Chondrocyte (in vitro differentiated cells): Measurements from ENCODE around the gene PERP. TPM values are rescaled to one million over a fixed set of nuclear protein-coding genes. Genes with fewer than 3 reads are reported as not detected.

Source experiments
- DNase-seq: peaks from one replicate; pipeline ENCODE4 v3.0.0; 2021; ENCODE audit warnings: mixed read lengths, low spot score
- H3K27ac Mint-ChIP-seq: one replicate; pipeline ENCODE4 v1.8.0; 2021; ENCODE audit warnings: mild to moderate bottlenecking, moderate library complexity, mixed read lengths; ENCODE audit not compliant: unreplicated experiment
- H3K27me3 Mint-ChIP-seq: 2 replicates; pipeline ENCODE4 v1.8.0; 2021; ENCODE audit warnings: low read depth, mixed read lengths
- H3K36me3 Mint-ChIP-seq: 2 replicates; pipeline ENCODE4 v1.8.0; 2021; ENCODE audit warnings: low read depth, mixed read lengths
- H3K4me1 Mint-ChIP-seq: 2 replicates; pipeline ENCODE4 v1.8.0; 2021; ENCODE audit warnings: low read depth, mild to moderate bottlenecking, mixed read lengths
- H3K4me3 Mint-ChIP-seq: one replicate; pipeline ENCODE4 v1.8.0; 2021; ENCODE audit warnings: mild to moderate bottlenecking, moderate library complexity, mixed read lengths; ENCODE audit not compliant: unreplicated experiment
- H3K9me3 Mint-ChIP-seq: 2 replicates; pipeline ENCODE4 v1.8.0; 2021; ENCODE audit warnings: low read depth, mixed read lengths
- CTCF ChIP-seq: fragments of 200-600 bp; sonication (generic); IDR thresholded peaks from 2 replicates; pipeline ENCODE4 v1.5.0; 2021; ENCODE audit warnings: antibody characterized with exemption, mild to moderate bottlenecking, moderate library complexity
- total RNA-seq: library from RNA; stranded (reverse); gene quantifications from 3 replicates; pipeline ENCODE4 v1.2.1, GENCODE V29; 2021

PERP gene
- total RNA-seq, 1 donor from 2014 or later = 53.6 TPM

- DNase-seq = no peak
- no peak overlapping the region for H3K27ac Mint-ChIP-seq
Observed at GRCh38 chr6:138098306-138098705, 8.9 kb downstream of the PERP start.

GRCh38 chr6:138094260-138094659 lies 13.0 kb downstream of the PERP start:
- H3K9me3 Mint-ChIP-seq = peaks cover 2% of the 10 kb centered on the region
- peaks cover 25% of the 10 kb centered on the region for H3K4me1 Mint-ChIP-seq
- no peak for DNase-seq
- no peaks in the 10 kb centered on the region for H3K27me3 Mint-ChIP-seq
- H3K4me3 Mint-ChIP-seq = no peak overlapping the region
- H3K27ac Mint-ChIP-seq = no peak overlapping the region
- H3K36me3 Mint-ChIP-seq = peaks cover 29% of the 10 kb centered on the region
- TF ChIP-seq CTCF = no peak

More at GRCh38 chr6:138098306-138098705, 8.9 kb downstream of the PERP start:
- no peak overlapping the region for H3K4me3 Mint-ChIP-seq
- no peaks in the 10 kb centered on the region for H3K27me3 Mint-ChIP-seq
- no peak for TF ChIP-seq CTCF
- H3K4me1 Mint-ChIP-seq = peaks cover 36% of the 10 kb centered on the region
- H3K36me3 Mint-ChIP-seq = peaks cover 17% of the 10 kb centered on the region
- peaks cover 2% of the 10 kb centered on the region for H3K9me3 Mint-ChIP-seq

- Mint-ChIP-seq H3K9me3 (peaks cover 2% of the 10 kb centered on the region), H3K27me3 (no peaks in the 10 kb centered on the region), H3K36me3 (peaks cover 29% of the 10 kb centered on the region), H3K4me3 (no peak overlapping the region), H3K4me1 (peaks cover 23% of the 10 kb centered on the region), H3K27ac (no peak overlapping the region)
- no peak for DNase-seq
- TF ChIP-seq CTCF = no peak
Observed at GRCh38 chr6:138093632-138094031, 13.6 kb downstream of the PERP start.

- TF ChIP-seq CTCF = no peak
- no peaks in the 10 kb centered on the region for H3K27me3 Mint-ChIP-seq
- H3K4me1 Mint-ChIP-seq = peaks cover 29% of the 10 kb centered on the region
- H3K36me3 Mint-ChIP-seq = peaks cover 27% of the 10 kb centered on the region
- H3K27ac Mint-ChIP-seq = no peak overlapping the region
- H3K9me3 Mint-ChIP-seq = no peaks in the 10 kb centered on the region
- DNase-seq = no peak
- H3K4me3 Mint-ChIP-seq = no peak overlapping the region
Observed at GRCh38 chr6:138092686-138093085, 14.5 kb downstream of the PERP start.

GRCh38 chr6:138089325-138089724 lies 17.9 kb downstream of the PERP start:
- H3K27ac Mint-ChIP-seq = peak overlapping the region; percentile 15
- peaks cover 15% of the 10 kb centered on the region for H3K36me3 Mint-ChIP-seq
- no peaks in the 10 kb centered on the region for H3K27me3 Mint-ChIP-seq

More at GRCh38 chr6:138089325-138089724, 17.9 kb downstream of the PERP start:
- Mint-ChIP-seq H3K4me3 (no peak overlapping the region), H3K9me3 (no peaks in the 10 kb centered on the region), H3K4me1 (peaks cover 44% of the 10 kb centered on the region)
- no peak for TF ChIP-seq CTCF
- no peak for DNase-seq
